ENCODE results near the gene CRTC2.
A peak's percentile ranks its signal among the peaks of the same experiment; 100 is the strongest.

CRTC2 gene

GRCh38 chr1:153973071-153973470 is 14.7 kb upstream of the CRTC2 start:
- no peak for DNase-seq

DNA sequence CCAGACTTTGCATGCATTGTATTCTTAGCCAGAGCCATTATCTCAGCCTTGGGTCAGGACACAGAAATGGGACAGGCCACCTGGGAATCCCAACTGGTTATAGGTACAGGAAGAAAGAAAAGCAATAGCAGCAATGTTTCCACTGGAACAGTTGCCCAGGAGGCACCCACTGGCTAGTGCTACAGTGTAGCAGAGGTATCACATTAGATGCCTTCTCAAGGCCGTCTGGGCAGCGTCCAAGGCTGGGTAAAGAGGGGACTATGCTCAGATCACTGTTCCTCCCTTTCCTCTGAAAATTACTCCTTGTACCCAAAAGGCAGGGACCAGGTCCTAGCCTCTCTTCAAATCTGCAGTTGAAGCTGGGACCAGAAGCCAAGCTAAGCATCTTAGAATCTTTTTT is 11.9 kb upstream of the CRTC2 start:
- DNase-seq = no peak

- DNase-seq = no peak
These were observed 10.6 kb upstream of the CRTC2 start for GRCh38 chr1:153968972-153969371.

DNA sequence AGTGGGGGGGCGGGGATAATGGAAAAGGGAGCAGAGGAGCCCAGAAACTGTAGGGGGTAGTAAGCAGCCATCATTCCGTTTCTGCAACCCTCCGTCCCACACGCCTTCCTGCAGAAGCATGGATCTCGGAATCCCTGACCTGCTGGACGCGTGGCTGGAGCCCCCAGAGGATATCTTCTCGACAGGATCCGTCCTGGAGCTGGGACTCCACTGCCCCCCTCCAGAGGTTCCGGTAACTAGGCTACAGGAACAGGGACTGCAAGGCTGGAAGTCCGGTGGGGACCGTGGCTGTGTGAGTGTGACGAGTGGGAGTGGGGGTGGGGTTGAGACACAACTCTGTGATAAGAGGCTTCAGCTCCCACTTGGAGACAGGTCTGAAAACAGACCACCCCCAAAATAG is 10.0 kb upstream of the CRTC2 start:
- DNase-seq = peak in 1 of 14 donors; percentile 27

GRCh38 chr1:153968000-153968363 is 9.6 kb upstream of the CRTC2 start:
- peak in 1 of 14 donors; percentile 79 for DNase-seq

- DNase-seq = peak; percentile 36 to 97 (median 89)
These were observed 8.9 kb upstream of the CRTC2 start, which contains the start of gene CREB3L4 for GRCh38 chr1:153967107-153967999. Gene CREB3L4 (plus strand): TSS chr1:153967902. CDS start chr1:153968526, 624 bp downstream.

DNA sequence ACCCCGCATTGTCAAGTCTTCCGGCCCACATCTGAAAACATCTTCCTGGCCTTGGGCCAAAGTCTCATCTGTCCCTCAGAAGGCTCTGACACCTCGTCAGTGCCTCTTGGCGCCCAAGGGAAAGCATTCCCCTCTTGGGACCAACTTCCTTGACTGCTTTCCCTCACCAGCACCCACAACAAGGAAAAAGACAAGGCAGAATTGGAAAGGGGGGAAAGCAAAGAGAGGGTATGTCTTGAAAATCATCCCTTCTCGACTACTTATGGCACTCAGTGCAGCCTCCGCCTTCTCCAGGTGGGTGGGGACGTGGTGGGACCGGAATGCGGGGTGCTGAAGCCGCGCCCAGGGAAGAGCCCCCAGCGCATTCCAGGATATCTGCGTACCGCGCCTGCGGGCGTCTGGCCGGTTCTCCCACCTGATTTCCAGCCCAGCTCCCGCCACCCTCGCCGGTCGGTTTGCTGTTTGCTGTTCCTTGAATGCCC is 5.5 kb upstream of the CRTC2 start:
- DNase-seq = peak in 4 of 14 donors; percentile 42 to 53 (median 45)

DNA sequence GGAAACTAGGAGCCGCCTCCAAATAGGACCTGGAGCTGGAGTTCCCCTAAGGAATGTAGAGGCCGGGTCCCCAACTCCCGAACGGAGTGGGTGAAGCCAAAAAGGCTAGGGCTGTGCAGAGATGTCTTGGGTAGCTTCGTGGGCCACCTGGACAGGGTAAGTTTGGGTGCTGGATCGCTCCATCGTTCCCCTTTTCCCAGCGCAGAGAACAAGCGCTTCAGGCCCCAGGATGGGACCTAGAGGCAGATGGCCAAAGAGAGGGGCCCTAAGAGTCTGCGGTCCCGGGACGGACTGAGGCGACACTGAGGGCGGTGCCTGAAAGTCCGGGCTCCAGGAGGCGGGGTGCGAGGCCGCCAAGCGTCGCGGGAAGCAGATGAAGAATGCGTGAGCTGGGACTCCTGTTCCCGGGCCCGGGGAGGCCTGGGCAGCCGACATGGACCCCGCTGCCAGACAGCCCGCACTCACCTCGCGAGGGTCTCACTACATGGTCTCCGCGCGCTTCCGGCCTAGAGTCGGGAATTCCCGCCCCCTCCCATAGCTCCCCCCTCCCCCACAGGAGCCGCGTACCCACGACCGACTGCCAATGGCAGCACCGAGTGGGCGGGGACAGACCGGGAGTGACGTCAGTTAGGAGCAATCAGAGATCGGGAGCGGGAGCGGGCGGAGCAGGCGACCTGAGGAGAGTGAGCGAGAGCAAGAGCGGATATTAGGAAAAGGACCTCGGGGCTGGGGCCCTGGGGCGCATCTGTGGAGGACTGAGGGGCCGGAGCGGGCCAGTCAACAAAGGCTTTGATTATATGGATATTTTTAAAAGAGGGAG is 4.8 kb upstream of the CRTC2 start, which contains the start of gene SLC39A1:
Gene SLC39A1, minus strand, starts transcription at position 508 of the 820 bp plus-strand sequence. CDS start 822 bp downstream, outside the sequence.
- DNase-seq = peak; percentile 65 to 98 (median 94)

GRCh38 chr1:153962088-153963029 is 3.9 kb upstream of the CRTC2 start:
- peak in 4 of 14 donors; percentile 21 to 55 (median 26) for DNase-seq

DNA sequence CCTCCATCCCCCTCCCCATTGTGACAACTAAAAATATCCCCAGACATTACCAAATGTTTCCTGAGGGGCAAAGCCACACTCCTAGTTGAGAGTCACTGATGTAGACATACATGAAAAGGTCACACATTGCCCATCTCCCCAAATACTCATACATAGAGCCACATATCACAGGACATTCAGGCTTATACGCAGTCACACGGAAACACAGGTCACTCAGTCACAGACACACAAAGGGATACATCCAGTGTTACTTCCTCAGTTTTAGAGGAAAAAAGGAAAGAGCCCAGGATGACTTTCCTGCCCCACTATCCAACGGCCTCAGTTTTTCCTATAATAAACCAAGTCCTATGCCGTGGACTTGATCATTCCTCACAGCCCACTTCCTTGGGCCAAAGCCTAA is 3.0 kb upstream of the CRTC2 start:
- no peak for DNase-seq

- no peak for DNase-seq
These were observed 1.8 kb upstream of the CRTC2 start for GRCh38 chr1:153960206-153960605.

GRCh38 chr1:153959454-153959853 is 1.0 kb upstream of the CRTC2 start:
- DNase-seq = peak in 2 of 14 donors; percentile 15 to 42

- DNase-seq = no peak
These were observed 499 bp upstream of the CRTC2 start for GRCh38 chr1:153958961-153959260.

GRCh38 chr1:153957744-153958110 is 685 bp downstream of the CRTC2 start:
- peak in 1 of 14 donors; percentile 57 for DNase-seq

DNA sequence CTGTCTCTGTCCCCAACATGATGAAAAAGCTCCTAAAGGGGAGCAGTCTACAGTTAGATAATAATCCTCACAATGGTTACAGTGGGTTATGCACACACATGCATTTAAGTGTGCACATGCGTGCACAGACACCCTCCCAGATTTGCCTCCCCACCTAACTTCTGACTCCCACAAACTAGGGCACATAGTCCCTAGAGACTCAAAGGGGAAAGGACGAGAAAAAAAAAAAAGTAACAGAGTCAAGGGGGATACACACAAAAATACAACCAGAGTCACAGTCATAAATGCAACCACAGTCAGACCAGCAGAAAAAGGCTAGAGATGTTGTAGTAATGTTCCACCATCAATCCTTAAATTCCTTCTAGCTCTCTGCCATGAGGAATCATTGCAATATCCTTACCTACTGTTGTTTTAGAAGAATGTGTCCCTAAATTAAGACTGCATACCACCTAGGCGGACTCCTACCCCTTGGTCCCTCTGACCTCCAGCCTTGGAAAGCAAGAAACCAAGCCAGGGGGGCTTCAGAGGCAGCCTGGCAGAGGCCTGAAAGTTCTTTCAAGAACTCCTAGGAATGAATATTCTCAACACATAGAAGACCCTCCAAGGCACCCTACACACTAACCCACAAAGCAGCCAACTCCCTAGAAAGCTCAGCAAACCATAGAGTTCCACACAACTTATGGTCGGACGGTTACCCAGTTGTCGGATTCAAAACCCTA is 1.3 kb downstream of the CRTC2 start:
- DNase-seq = no peak

DNA sequence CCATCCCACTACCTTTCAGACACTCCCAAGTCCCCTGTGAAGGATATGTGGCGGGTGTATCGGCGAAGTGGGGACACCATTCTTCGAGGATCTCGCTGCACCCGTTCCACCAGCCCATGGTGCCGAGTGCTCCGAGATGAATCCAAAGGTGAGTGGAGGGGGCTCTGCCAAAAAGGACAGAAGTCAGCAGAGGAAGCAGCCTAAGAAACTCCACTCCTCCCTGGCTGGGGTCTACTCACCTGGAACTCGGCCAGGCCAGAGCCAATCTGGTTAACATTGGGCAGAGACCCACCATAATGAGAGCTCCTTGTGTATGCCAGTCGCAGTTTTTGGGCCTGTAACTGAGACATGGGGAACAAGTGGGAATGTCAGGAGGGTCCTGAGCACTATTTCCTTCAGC is 3.6 kb downstream of the CRTC2 start:
- no peak for DNase-seq

DNA sequence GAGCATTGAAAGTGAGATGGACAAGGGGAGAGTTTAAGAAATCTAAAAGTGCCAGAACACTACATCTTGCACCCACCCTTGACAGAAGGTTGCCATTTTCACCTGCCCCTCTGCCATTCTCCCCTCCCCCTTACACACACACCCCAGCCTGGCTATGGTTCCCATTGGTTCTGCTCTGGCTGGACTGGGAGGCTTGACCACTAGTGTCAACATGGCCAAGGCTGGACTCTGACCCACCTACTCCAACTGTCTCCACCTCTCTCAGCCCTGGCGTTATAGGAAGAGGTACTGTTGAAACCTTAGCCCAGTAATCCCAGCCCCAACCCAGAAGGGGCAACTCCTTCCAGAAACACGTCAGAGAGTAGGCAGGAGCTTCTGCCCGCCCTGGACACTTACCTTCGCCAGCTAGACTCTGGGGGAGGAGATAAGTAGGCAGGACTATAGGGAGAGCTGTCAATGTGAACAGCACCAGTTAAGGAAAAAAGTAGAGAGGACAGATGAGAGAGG is 4.5 kb downstream of the CRTC2 start:
- DNase-seq = no peak

DNA sequence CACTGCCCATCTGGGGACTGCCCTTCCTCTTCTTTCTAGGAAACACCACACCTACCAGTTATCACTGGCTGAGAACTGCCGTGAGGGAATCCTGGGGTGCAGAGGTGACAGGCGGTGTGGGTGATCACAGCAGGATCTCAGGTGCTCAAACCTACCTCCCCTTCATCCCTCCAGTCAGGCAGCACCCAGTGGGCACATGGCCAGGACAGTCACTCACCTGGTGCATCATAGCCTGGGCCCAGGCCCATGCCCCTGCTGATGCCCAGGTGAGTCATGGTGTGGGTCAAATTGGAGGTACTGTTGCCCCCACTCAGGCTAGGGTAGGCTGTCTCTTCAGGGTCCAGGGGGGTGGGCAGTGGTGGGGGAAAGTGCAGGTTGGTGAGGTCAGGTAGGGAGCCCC is 6.6 kb downstream of the CRTC2 start:
- no peak for DNase-seq

GRCh38 chr1:153951183-153951582 is 7.2 kb downstream of the CRTC2 start:
- DNase-seq = no peak

- DNase-seq = peak in 13 of 14 donors; percentile 33 to 86 (median 68)
These were observed 11.7 kb downstream of the CRTC2 start, which contains the start of gene DENND4B for GRCh38 chr1:153946622-153947241. Gene DENND4B (minus strand): TSS chr1:153946718. CDS start chr1:153944374, 2,344 bp downstream.
